Mammary epithelial cell (primary cell): Measurements from ENCODE around the gene PARD3B.

Experiments used
- EZH2 ChIP-seq: IDR thresholded peaks from 2 replicates; pipeline ENCODE4 v1.6.1; 2012; ENCODE audit warnings: low read length, inconsistent platforms, borderline replicate concordance
- TF ChIP-seq, protein P1 (sequence below), 2 donors: IDR thresholded peaks in 1 of 2; conservative IDR thresholded peaks in 1 of 2; 2 replicates each; pipeline ENCODE4 v1.5.1; 2011 to 2012; ENCODE audit warnings: inconsistent platforms in 2 of 2, low read length in 2 of 2, mild to moderate bottlenecking in 2 of 2, control low read depth in 1 of 2, low read depth in 1 of 2; ENCODE audit not compliant: insufficient read depth in 1 of 2; ENCODE audit errors: extremely low read depth in 1 of 2

DNA sequence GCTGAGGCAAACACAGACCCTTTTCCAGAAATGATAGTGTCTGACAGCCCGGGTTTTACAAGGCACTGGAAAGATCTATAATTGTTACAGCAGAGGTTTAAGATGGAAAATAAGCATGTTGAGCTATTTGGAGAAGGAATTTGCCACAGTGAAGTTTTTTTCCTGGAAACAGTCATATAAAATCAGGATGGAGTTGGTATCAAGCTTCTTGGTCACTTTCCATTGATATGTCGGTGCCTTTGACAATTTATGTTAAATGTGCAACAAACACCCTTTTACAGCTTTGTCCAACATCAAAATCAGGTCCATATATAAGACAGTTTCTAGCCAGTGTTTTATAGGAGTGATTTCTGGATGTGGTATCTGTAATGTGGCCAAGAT lies 1019.9 kb downstream of the PARD3B start:
- TF ChIP-seq, protein P1, sequence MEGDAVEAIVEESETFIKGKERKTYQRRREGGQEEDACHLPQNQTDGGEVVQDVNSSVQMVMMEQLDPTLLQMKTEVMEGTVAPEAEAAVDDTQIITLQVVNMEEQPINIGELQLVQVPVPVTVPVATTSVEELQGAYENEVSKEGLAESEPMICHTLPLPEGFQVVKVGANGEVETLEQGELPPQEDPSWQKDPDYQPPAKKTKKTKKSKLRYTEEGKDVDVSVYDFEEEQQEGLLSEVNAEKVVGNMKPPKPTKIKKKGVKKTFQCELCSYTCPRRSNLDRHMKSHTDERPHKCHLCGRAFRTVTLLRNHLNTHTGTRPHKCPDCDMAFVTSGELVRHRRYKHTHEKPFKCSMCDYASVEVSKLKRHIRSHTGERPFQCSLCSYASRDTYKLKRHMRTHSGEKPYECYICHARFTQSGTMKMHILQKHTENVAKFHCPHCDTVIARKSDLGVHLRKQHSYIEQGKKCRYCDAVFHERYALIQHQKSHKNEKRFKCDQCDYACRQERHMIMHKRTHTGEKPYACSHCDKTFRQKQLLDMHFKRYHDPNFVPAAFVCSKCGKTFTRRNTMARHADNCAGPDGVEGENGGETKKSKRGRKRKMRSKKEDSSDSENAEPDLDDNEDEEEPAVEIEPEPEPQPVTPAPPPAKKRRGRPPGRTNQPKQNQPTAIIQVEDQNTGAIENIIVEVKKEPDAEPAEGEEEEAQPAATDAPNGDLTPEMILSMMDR (conservative IDR thresholded peaks at IDR 0.05 in 1 of 2, IDR thresholded peaks at IDR 0.05 in 1 of 2; ENCODE audit: extremely low read depth in 1 of 2, insufficient read depth in 1 of 2, low read depth in 1 of 2, low read length in 2 of 2), result no peak
- no peak for TF ChIP-seq EZH2
